ENCODE results near the gene PPARGC1A. TPM values are rescaled to one million over a fixed set of nuclear protein-coding genes. Genes with fewer than 3 reads are reported as not detected.

The PPARGC1A gene
- total and polyA plus RNA-seq, 2 donors (not counting 1 experiment from before 2014, with no cell fraction given): not detected

DNA sequence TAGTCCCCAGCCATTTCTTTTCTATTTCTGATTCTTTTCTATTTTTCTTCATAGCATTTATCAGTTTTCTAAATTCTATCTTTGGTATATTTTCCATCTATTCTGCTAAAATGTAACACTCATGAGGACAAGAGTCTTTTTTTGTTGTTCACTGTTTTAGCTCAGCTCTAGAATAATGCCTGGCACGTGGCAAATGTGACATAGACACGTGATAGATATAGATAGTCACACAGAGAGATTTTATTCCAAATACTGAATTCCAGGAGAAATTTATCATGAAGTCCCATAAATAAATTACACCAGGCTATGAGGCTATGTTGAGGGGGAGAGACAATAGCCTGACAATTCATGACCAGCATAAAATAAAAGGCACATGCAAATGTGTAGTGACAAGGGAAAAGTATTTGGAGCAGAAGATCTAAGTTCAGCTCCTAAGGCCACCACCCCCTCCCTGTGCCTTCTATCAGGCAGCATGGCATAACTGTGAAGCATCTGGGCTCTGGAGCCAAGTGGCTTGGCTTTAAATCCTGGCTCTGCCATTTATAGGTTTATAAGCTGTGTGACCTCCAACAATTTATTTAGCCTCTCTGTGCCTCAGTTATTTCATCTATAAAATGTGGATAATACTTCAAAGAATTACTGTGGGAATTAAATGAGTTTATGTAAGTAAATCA lies 25.7 kb upstream of the PPARGC1A start:
- Mint-ChIP-seq H3K4me3 (no peak overlapping the region), H3K27ac (no peak overlapping the region), H3K4me1 (no peaks in the 10 kb centered on the region), H3K27me3 (no peaks in the 10 kb centered on the region), H3K9me3 (ENCODE audit: insufficient read depth) (no peaks in the 10 kb centered on the region)
- H3K9me3 ChIP-seq (ENCODE audit: control extremely low read depth in 1 of 3, control insufficient read depth in 2 of 3, insufficient read depth in 1 of 3, low read length in 2 of 3): no peaks in the 10 kb centered on the region
- H3K27ac ChIP-seq (ENCODE audit: low read length in 2 of 2): no peak overlapping the region
- H3K4me1 ChIP-seq (ENCODE audit: control insufficient read depth in 2 of 2, insufficient read depth in 2 of 2, low read length in 2 of 2): no peaks in the 10 kb centered on the region
- TF ChIP-seq EZH2 (IDR thresholded peaks at IDR 0.05; ENCODE audit: borderline replicate concordance, insufficient read depth, low read depth, low read length, poor library complexity, severe bottlenecking): no peak
- TF ChIP-seq, protein P1, sequence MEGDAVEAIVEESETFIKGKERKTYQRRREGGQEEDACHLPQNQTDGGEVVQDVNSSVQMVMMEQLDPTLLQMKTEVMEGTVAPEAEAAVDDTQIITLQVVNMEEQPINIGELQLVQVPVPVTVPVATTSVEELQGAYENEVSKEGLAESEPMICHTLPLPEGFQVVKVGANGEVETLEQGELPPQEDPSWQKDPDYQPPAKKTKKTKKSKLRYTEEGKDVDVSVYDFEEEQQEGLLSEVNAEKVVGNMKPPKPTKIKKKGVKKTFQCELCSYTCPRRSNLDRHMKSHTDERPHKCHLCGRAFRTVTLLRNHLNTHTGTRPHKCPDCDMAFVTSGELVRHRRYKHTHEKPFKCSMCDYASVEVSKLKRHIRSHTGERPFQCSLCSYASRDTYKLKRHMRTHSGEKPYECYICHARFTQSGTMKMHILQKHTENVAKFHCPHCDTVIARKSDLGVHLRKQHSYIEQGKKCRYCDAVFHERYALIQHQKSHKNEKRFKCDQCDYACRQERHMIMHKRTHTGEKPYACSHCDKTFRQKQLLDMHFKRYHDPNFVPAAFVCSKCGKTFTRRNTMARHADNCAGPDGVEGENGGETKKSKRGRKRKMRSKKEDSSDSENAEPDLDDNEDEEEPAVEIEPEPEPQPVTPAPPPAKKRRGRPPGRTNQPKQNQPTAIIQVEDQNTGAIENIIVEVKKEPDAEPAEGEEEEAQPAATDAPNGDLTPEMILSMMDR (IDR thresholded peaks at IDR 0.05): no peak
- ChIA-PET CTCF (no interaction called here), POLR2A (no interaction called here)
- no peaks in the 10 kb centered on the region for H3K27me3 ChIP-seq (replicated peaks in 1 of 4; ENCODE audit: control extremely low read depth in 1 of 4, control insufficient read depth in 3 of 4, insufficient read depth in 4 of 4, low read length in 3 of 4)
- no peak overlapping the region for H3K9ac ChIP-seq (ENCODE audit: low read length)
- no peaks in the 10 kb centered on the region for H3K36me3 ChIP-seq (replicated peaks in 1 of 2; ENCODE audit: control extremely low read depth in 1 of 2, control insufficient read depth in 1 of 2, extremely low read depth in 1 of 2, insufficient read depth in 2 of 2, low read length in 1 of 2)
- no peak overlapping the region for H2AFZ ChIP-seq (ENCODE audit: insufficient read depth, low read depth, low read length, poor library complexity, severe bottlenecking)
- H4K20me1 ChIP-seq (ENCODE audit: control insufficient read depth, insufficient read depth, low read length, poor library complexity, severe bottlenecking): no peaks in the 10 kb centered on the region
- ATAC-seq (ENCODE audit: low read depth) (no peak), DNase-seq (no peak)
- no peak overlapping the region for H3K4me3 ChIP-seq (ENCODE audit: control extremely low read depth in 1 of 5, extremely low read depth in 1 of 5, insufficient read depth in 1 of 5, low read depth in 2 of 5, low read length in 4 of 5)
- H3K4me2 ChIP-seq (replicated peaks; ENCODE audit: low read depth, low read length, poor library complexity, severe bottlenecking): no peak overlapping the region
- no CpG with 5 or more reads among the region's 2 CpGs for WGBS (ENCODE audit: insufficient coverage)
- no peaks in the 10 kb centered on the region for H3K79me2 ChIP-seq (ENCODE audit: control insufficient read depth, insufficient read depth, low read length)
- intact Hi-C loops (cut with micrococcal nuclease): no loop called here

GRCh38 chr4:23911675-23912455 lies 22.0 kb upstream of the PPARGC1A start:
- Mint-ChIP-seq H3K4me3 (no peak overlapping the region), H3K9me3 (ENCODE audit: insufficient read depth) (no peaks in the 10 kb centered on the region), H3K27ac (no peak overlapping the region), H3K27me3 (no peaks in the 10 kb centered on the region), H3K4me1 (no peaks in the 10 kb centered on the region)
- H3K27me3 ChIP-seq (replicated peaks in 1 of 4; ENCODE audit: control extremely low read depth in 1 of 4, control insufficient read depth in 3 of 4, insufficient read depth in 4 of 4, low read length in 3 of 4): no peaks in the 10 kb centered on the region
- DNase-seq: no peak
- no peaks in the 10 kb centered on the region for H3K79me2 ChIP-seq (ENCODE audit: control insufficient read depth, insufficient read depth, low read length)
- H3K4me2 ChIP-seq (replicated peaks; ENCODE audit: low read depth, low read length, poor library complexity, severe bottlenecking): no peak overlapping the region
- no peak overlapping the region for H2AFZ ChIP-seq (ENCODE audit: insufficient read depth, low read depth, low read length, poor library complexity, severe bottlenecking)
- TF ChIP-seq EZH2 (IDR thresholded peaks at IDR 0.05; ENCODE audit: borderline replicate concordance, insufficient read depth, low read depth, low read length, poor library complexity, severe bottlenecking): no peak
- TF ChIP-seq, protein P1 (IDR thresholded peaks at IDR 0.05): no peak
- no peaks in the 10 kb centered on the region for H3K9me3 ChIP-seq (ENCODE audit: control extremely low read depth in 1 of 3, control insufficient read depth in 2 of 3, insufficient read depth in 1 of 3, low read length in 2 of 3)
- no peak for ATAC-seq (ENCODE audit: low read depth)
- H3K36me3 ChIP-seq (replicated peaks in 1 of 2; ENCODE audit: control extremely low read depth in 1 of 2, control insufficient read depth in 1 of 2, extremely low read depth in 1 of 2, insufficient read depth in 2 of 2, low read length in 1 of 2): no peaks in the 10 kb centered on the region
- no peak overlapping the region for H3K4me3 ChIP-seq (ENCODE audit: control extremely low read depth in 1 of 5, extremely low read depth in 1 of 5, insufficient read depth in 1 of 5, low read depth in 2 of 5, low read length in 4 of 5)
- CTCF ChIA-PET: interaction anchor here (0.6 kb wide), 1 partner anchor 38 kb away, joined by 3 read pairs; no protein-coding TSS in a partner anchor
- intact Hi-C loops (cut with micrococcal nuclease): no loop called here
- WGBS (ENCODE audit: insufficient coverage): no CpG with 5 or more reads among the region's 2 CpGs
- POLR2A ChIA-PET: no interaction called here
- no peak overlapping the region for H3K27ac ChIP-seq (ENCODE audit: low read length in 2 of 2)
- H3K4me1 ChIP-seq (ENCODE audit: control insufficient read depth in 2 of 2, insufficient read depth in 2 of 2, low read length in 2 of 2): no peaks in the 10 kb centered on the region
- no peaks in the 10 kb centered on the region for H4K20me1 ChIP-seq (ENCODE audit: control insufficient read depth, insufficient read depth, low read length, poor library complexity, severe bottlenecking)
- H3K9ac ChIP-seq (ENCODE audit: low read length): no peak overlapping the region

All from B cell (primary cell).